ENCODE results near the gene ATL2.
A peak's percentile ranks its signal among the peaks of the same experiment; 100 is the strongest.
"Not testable (repeated sequence)": the region's sequence is repeated elsewhere in the genome, so short reads cannot be mapped to it uniquely, and the experiment has no call there.

Gene ATL2

DNA sequence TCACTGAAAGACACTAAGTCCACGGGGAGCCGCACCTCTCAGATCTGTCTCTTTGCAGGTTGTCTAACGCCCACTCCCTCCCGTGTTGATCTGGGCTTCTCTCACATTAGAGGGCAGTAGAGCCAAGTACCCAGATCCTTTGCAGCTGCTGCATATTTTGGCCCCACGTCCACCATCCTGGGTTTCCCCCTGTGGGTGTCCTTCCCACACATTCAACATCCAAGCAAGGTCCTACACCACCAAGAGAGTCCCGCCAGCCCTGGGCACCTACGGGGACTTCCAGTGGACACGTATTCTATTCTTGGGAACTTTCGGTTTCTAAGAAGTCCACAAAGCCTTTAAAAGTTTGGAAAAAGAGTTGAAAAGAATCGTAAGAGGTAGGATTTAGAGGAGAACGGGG is 116.6 kb downstream of the ATL2 start:
- peak; percentile 35 for FAIRE-seq
- DNase-seq (ENCODE audit: extremely low spot score, insufficient read length, low read depth), result no peak

DNA sequence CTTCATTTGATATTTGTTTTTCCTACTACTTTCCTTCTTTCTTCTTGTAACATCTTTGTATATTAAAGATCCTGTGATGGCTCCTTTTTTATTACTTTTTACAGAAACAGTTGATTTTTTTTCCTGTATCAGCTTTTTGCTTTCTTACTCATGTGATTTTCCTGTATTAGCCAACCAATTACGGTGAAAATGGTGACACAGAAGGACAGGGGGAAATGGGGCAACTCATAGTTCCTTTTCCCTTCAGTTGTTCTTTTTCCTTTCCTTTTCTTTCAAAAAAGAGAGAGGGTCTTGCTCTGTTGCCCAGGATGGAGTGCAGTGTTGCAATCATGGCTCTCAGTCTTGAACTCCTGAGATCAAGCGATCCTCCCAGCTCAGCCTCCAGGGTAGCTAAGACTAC is 117.8 kb downstream of the ATL2 start:
- FAIRE-seq, result no peak
- DNase-seq (ENCODE audit: extremely low spot score, insufficient read length, low read depth), result no peak

DNA sequence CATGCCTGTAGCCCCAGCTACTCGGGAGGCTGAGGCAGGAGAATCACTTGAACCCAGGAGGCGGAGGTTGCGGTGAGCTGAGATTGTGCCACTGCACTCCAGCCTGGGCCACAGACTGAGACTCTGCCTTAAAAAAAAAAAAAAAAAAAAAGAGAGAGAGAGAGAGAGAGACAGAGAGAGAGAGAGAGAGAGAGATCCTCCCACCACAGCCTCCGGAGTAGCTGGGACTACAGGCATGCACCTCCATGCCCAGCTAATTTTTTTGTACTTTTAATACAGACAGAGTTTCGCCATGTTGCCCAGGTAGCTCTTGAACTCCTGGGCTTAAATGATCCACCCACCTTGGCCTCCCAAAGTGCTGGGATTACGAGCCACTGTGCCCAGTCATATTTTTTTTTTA is 119.4 kb downstream of the ATL2 start:
- not testable (repeated sequence) for DNase-seq (ENCODE audit: extremely low spot score, insufficient read length, low read depth); FAIRE-seq

- FAIRE-seq, result no peak
- no peak for DNase-seq (ENCODE audit: extremely low spot score, insufficient read length, low read depth)
These were observed 120.5 kb downstream of the ATL2 start for GRCh38 chr2:38256610-38257009.

DNA sequence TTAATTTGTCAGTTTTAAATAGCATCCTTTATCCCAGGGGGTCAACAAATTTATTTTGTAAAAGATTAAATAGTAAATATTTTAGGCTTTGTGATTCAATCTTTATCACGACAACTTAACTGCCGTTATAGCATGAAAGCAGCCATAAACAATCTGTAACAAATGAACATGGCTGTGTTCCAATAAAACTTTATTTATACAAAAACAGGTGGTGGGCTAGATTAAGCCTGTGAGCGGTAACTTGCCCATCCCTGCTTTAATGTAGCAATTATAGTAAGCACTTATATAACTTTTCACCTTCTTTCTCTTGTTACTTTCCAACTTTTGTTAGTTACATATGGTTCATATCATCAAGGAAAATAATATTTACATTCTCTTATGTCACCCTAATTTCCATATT is 121.9 kb downstream of the ATL2 start:
- FAIRE-seq, result no peak
- no peak for DNase-seq (ENCODE audit: extremely low spot score, insufficient read length, low read depth)

- FAIRE-seq (no peak), DNase-seq (ENCODE audit: extremely low spot score, insufficient read length, low read depth) (no peak)
These were observed 122.3 kb downstream of the ATL2 start for GRCh38 chr2:38254796-38255195.

GRCh38 chr2:38251940-38252339 is 125.1 kb downstream of the ATL2 start:
- FAIRE-seq, result no peak

GRCh38 chr2:38248707-38249106 is 128.4 kb downstream of the ATL2 start:
- DNase-seq (ENCODE audit: extremely low spot score, insufficient read length, low read depth), result no peak
- no peak for FAIRE-seq

More at GRCh38 chr2:38251940-38252339, 125.1 kb downstream of the ATL2 start:
- DNase-seq (ENCODE audit: extremely low spot score, insufficient read length, low read depth), result no peak

DNA sequence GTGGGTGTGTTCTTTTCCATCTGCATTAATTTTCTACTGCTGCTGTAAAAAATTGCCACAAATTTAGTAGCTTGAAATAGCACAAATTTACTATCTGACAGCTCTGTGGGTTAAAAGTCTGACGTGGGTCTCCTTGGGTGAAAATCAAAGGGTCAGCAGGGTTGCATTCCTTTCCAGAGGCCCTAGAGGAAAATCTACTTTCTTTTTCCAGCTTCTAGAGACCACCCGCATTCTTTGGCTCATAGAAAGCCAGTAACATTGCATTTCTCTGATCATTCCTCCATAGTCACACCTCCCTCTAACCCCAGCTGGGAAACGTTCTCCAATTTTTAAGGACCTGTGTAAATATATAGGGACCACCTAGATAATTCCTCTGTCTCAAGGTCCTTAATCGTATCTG is 128.8 kb downstream of the ATL2 start:
- no peak for FAIRE-seq
- no peak for DNase-seq (ENCODE audit: extremely low spot score, insufficient read length, low read depth)

DNA sequence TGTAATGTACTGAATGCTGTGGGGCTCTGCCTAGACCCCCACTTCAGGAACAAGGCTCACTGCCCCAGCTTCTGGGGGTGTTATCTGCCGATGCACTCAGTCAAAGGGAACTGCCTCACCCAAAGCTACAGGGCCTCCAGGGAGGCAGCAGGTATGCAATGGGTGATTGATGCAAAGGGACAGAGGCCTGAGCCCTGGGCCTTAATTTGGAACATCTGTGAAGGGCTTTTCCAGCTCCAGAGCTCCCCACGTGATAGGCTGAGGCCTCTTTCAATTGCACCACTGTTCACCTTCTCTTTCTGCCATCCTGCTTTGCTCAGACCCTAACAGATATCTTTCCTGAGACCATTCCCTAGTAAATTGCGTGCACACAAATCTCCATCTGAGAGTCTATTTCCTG is 131.0 kb downstream of the ATL2 start:
- DNase-seq (ENCODE audit: extremely low spot score, insufficient read length, low read depth) (no peak), FAIRE-seq (no peak)

DNA sequence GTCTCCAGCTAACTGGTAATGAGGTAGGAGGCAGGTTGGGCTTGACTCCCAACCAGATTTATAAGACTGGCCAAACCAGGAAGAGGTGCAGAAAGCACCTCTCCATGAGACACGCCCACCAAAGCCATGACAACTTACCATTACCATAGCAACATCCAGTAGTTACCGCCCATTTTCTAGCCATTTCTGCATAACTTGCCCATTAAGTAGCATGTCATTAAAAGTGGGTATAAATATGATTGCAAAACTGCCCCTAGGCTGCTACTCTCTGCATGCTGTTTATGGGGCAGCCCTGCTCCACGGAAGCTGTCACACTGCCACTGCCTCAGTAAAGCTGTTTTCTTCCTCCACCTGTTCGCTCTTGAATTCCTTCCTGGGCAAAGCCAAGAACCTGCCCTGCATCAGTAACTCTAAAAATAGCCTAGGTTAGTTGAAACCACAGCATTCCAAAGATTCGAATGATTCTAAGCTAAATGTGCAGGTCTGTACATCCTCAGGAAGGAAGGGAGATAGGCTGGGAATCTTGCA is 131.9 kb downstream of the ATL2 start:
- no peak for DNase-seq (ENCODE audit: extremely low spot score, insufficient read length, low read depth)

DNA sequence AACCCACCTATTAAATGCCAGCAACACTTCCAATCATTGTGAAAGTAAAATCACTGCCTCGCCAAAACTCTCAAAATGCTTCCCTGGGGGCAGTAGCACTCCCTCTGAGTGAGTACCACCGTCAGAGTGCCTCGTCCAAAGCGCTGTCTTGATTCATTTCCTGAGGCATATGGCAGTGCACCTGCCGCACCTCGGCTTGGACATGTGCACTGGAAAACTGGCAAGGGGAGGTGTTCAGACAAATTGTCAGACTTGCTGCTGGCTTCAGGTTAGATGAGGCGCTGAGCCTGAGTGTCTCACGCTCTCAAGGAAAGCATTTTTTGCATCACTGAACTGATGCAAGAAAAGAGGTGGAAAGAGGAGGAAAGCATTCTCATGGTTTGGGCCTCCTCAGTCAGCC is 132.8 kb downstream of the ATL2 start:
- DNase-seq (ENCODE audit: extremely low spot score, insufficient read length, low read depth) (no peak), FAIRE-seq (no peak)

More for the DNA sequence above, 131.9 kb downstream of the ATL2 start:
- FAIRE-seq, result no peak

Measured in GM18507 (cell line).